ENCODE data around the gene FOXK2. TPM values are rescaled to one million over a fixed set of nuclear protein-coding genes. Genes with fewer than 3 reads are reported as not detected.

FOXK2 gene
- total RNA-seq, 1 experiment from 2014 or later = 118 TPM

- peaks cover 7% of the 10 kb centered on the region for H3K4me1 Mint-ChIP-seq (ENCODE audit: low read depth, unreplicated experiment)
- intact Hi-C loops (cut with micrococcal nuclease; ENCODE audit: unreplicated experiment) = no loop called here
- ChIA-PET CTCF (interaction anchor here (0.6 kb wide), 1 partner anchor 692 kb away, joined by 5 read pairs; no protein-coding TSS in a partner anchor), POLR2A (no interaction called here)
- Histone ChIP-seq H3K27me3 (replicated peaks; ENCODE audit: control insufficient read depth, insufficient read depth, low read length) (no peaks in the 10 kb centered on the region), H3K9me3 (no peaks in the 10 kb centered on the region), H3K4me3 (ENCODE audit: low read depth, low read length) (no peak overlapping the region), H3K36me3 (ENCODE audit: control insufficient read depth, insufficient read depth, low read length) (peaks cover 3% of the 10 kb centered on the region; the same call in 1 of the 2 replicates), H3K4me1 (no peaks in the 10 kb centered on the region)
- no peak for DNase-seq
- H3K4me3 Mint-ChIP-seq (ENCODE audit: unreplicated experiment) = no peak overlapping the region
- peaks cover 100% of the 10 kb centered on the region for H3K36me3 Mint-ChIP-seq (ENCODE audit: insufficient read depth, unreplicated experiment)
- H3K27ac Mint-ChIP-seq (ENCODE audit: unreplicated experiment) = no peak overlapping the region
- H3K9me3 Mint-ChIP-seq (ENCODE audit: unreplicated experiment) = no peaks in the 10 kb centered on the region
- BruUV-seq (replicated peaks) = no TSS peak
- TF ChIP-seq, protein P1, sequence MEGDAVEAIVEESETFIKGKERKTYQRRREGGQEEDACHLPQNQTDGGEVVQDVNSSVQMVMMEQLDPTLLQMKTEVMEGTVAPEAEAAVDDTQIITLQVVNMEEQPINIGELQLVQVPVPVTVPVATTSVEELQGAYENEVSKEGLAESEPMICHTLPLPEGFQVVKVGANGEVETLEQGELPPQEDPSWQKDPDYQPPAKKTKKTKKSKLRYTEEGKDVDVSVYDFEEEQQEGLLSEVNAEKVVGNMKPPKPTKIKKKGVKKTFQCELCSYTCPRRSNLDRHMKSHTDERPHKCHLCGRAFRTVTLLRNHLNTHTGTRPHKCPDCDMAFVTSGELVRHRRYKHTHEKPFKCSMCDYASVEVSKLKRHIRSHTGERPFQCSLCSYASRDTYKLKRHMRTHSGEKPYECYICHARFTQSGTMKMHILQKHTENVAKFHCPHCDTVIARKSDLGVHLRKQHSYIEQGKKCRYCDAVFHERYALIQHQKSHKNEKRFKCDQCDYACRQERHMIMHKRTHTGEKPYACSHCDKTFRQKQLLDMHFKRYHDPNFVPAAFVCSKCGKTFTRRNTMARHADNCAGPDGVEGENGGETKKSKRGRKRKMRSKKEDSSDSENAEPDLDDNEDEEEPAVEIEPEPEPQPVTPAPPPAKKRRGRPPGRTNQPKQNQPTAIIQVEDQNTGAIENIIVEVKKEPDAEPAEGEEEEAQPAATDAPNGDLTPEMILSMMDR (IDR thresholded peaks at IDR 0.05; ENCODE audit: insufficient read depth in 1 of 2, low read depth in 1 of 2, low read length in 1 of 2, severe bottlenecking in 1 of 2, unreplicated experiment in 1 of 2) = no peak
- H3K27me3 Mint-ChIP-seq (ENCODE audit: insufficient read depth, unreplicated experiment) = no peaks in the 10 kb centered on the region
Measured at GRCh38 chr17:82608816-82609215, 89.3 kb downstream of the FOXK2 start.

DNA sequence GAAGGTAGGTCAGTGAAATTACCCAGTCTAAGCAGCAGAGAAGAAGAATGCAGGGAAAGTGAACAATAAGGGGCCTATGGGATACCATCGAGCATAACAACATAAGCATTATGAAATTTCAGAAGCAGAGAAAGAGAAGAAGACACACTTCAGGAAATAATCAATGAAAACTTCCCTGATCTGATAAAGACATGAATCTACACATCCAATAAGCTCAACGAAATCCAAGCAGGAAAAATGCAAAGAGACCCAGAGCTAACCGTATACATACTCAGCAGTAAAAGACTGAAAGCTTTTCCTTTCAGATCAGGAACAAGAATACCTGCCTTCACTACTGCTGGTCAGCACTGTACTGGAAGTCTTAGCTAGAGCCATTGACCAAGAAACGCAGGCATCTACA lies 90.1 kb downstream of the FOXK2 start:
- Mint-ChIP-seq H3K4me3 (ENCODE audit: unreplicated experiment) (no peak overlapping the region), H3K36me3 (ENCODE audit: insufficient read depth, unreplicated experiment) (peaks cover 100% of the 10 kb centered on the region), H3K4me1 (ENCODE audit: low read depth, unreplicated experiment) (peaks cover 7% of the 10 kb centered on the region), H3K27ac (ENCODE audit: unreplicated experiment) (peak overlapping the region; percentile 2), H3K27me3 (ENCODE audit: insufficient read depth, unreplicated experiment) (no peaks in the 10 kb centered on the region), H3K9me3 (ENCODE audit: unreplicated experiment) (no peaks in the 10 kb centered on the region)
- TF ChIP-seq, protein P1 (IDR thresholded peaks at IDR 0.05; ENCODE audit: insufficient read depth in 1 of 2, low read depth in 1 of 2, low read length in 1 of 2, severe bottlenecking in 1 of 2, unreplicated experiment in 1 of 2) = no peak
- ChIA-PET POLR2A (no interaction called here), CTCF (interaction anchor here (0.6 kb wide), 1 partner anchor 693 kb away, joined by 5 read pairs; no protein-coding TSS in a partner anchor)
- no peak overlapping the region for H3K4me3 ChIP-seq (ENCODE audit: low read depth, low read length)
- H3K4me1 ChIP-seq = no peaks in the 10 kb centered on the region
- no TSS peak for BruUV-seq (replicated peaks)
- H3K9me3 ChIP-seq = no peaks in the 10 kb centered on the region
- H3K27me3 ChIP-seq (replicated peaks; ENCODE audit: control insufficient read depth, insufficient read depth, low read length) = no peaks in the 10 kb centered on the region
- intact Hi-C loops (cut with micrococcal nuclease; ENCODE audit: unreplicated experiment) = no loop called here
- H3K36me3 ChIP-seq (ENCODE audit: control insufficient read depth, insufficient read depth, low read length) = peaks cover 3% of the 10 kb centered on the region; the same call in 1 of the 2 replicates
- DNase-seq = no peak

DNA sequence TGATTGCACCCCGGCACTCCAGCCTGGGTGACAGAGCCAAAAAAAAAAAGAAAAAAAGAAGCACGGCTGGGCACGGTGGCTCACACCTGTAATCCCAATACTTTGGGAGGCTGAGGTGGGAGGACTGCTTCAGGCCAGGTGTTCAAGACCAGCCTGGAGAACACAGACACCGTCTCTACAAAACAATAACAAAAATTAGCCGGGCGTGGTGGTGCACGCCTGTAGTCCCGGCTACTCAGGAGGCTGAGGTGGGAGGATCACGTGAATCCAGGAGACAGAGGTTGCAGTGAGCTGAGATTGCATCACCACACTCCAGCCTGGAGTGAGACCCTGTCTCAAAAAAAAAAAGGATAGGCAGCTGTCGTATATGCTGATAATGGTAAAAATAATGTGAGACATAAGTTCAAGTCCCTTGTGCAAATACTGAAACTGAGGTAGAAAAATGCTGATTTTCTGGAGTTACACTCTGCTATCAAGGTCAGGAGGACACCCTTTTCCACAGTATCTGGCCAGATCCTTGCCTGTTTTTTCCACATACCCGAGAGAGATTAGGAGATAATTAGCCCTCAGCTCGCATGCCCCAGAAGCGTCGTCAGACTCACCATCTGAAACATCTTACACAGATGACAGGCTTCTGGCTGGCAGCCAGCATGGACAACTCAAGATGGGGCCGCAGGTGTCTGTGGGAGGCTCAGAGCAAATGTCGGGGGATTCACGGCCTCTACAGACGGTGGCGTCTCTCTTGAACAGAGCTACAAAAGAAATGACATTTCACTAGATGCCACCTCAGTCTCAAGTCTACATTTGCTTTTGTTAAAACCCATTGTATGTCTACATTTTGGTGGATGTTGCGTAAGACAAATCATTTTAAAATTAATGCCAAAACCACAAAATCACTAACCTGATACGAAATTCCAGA lies 91.9 kb downstream of the FOXK2 start:
- peaks cover 7% of the 10 kb centered on the region for H3K4me1 Mint-ChIP-seq (ENCODE audit: low read depth, unreplicated experiment)
- peaks cover 100% of the 10 kb centered on the region for H3K36me3 Mint-ChIP-seq (ENCODE audit: insufficient read depth, unreplicated experiment)
- DNase-seq = no peak
- H3K27me3 Mint-ChIP-seq (ENCODE audit: insufficient read depth, unreplicated experiment) = no peaks in the 10 kb centered on the region
- TF ChIP-seq, protein P1 (IDR thresholded peaks at IDR 0.05; ENCODE audit: insufficient read depth in 1 of 2, low read depth in 1 of 2, low read length in 1 of 2, severe bottlenecking in 1 of 2, unreplicated experiment in 1 of 2) = no peak
- peak overlapping the region; percentile 60 for H3K27ac Mint-ChIP-seq (ENCODE audit: unreplicated experiment)
- H3K4me3 ChIP-seq (ENCODE audit: low read depth, low read length) = no peak overlapping the region
- intact Hi-C loops (cut with micrococcal nuclease; ENCODE audit: unreplicated experiment) = no loop called here
- no TSS peak for BruUV-seq (replicated peaks)
- H3K9me3 ChIP-seq = no peaks in the 10 kb centered on the region
- POLR2A ChIA-PET = no interaction called here
- H3K9me3 Mint-ChIP-seq (ENCODE audit: unreplicated experiment) = no peaks in the 10 kb centered on the region
- H3K4me1 ChIP-seq = no peaks in the 10 kb centered on the region
- no peaks in the 10 kb centered on the region for H3K36me3 ChIP-seq (ENCODE audit: control insufficient read depth, insufficient read depth, low read length)
- CTCF ChIA-PET = no interaction called here
- no peak overlapping the region for H3K4me3 Mint-ChIP-seq (ENCODE audit: unreplicated experiment)
- no peaks in the 10 kb centered on the region for H3K27me3 ChIP-seq (replicated peaks; ENCODE audit: control insufficient read depth, insufficient read depth, low read length)
